BE2C (cell line): ENCODE measurements around the gene DENND5B.

Experiments used
- DNase-seq: peaks from one replicate; pipeline ENCODE4 v3.0.0-alpha.2; 2020
- H3K27me3 ChIP-seq: fragments of 250-450 bp; sonication (Bioruptor Pico); 2 replicates; pipeline ENCODE4 v1.5.1; 2020; ENCODE audit warnings: mild to moderate bottlenecking
- H3K36me3 ChIP-seq: fragments of 250-450 bp; sonication (Bioruptor Pico); 2 replicates; pipeline ENCODE4 v1.5.1; 2020; ENCODE audit warnings: mild to moderate bottlenecking
- H3K4me1 ChIP-seq: fragments of 250-450 bp; sonication (Bioruptor Pico); 2 replicates; pipeline ENCODE4 v1.5.1; 2020
- H3K4me3 ChIP-seq: 2 replicates; pipeline ENCODE4 v1.5.1; 2011; ENCODE audit warnings: low read depth, low read length
- H3K9me3 ChIP-seq: fragments of 250-450 bp; sonication (Bioruptor Pico); 2 replicates; pipeline ENCODE4 v1.5.1; 2020
- TF ChIP-seq, protein P1 (sequence below): IDR thresholded peaks from 2 replicates; pipeline ENCODE4 v1.5.1; 2012; ENCODE audit warnings: mild to moderate bottlenecking, low read depth, low read length

DENND5B gene

DNA sequence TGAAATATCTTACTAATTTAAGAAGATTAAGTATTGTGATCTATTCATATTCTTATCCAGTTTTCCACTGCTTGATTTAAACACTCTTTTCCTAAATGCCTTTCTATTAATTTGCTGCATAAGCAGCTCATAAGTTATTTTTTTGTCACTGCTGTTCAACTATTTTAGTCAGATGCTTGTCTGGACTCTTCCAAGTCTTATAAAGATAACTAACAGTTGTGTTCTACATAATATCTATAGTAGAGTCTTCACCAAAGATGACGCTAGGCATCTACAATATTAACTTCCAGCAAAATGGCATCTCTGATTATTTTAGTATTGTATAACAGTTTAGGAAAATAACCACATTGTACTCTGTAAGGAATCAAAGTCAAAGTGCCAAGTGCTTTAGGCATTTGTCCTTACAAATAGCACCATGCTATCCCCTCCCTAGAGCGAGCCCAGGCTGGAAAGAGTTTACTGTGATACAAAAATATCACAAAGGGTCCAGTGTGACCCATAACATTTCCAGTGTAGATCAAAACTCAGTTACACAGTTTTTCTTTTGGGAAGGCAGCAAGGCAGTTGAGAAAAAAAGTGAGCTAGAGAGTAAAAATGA, 98.2 kb downstream of the DENND5B start:
- Histone ChIP-seq H3K4me3 (no peak overlapping the region), H3K4me1 (peaks cover 8% of the 10 kb centered on the region; the same call in 1 of the 2 replicates), H3K36me3 (no peaks in the 10 kb centered on the region), H3K9me3 (no peaks in the 10 kb centered on the region), H3K27me3 (no peaks in the 10 kb centered on the region)
- no peak for DNase-seq
- TF ChIP-seq, protein P1, sequence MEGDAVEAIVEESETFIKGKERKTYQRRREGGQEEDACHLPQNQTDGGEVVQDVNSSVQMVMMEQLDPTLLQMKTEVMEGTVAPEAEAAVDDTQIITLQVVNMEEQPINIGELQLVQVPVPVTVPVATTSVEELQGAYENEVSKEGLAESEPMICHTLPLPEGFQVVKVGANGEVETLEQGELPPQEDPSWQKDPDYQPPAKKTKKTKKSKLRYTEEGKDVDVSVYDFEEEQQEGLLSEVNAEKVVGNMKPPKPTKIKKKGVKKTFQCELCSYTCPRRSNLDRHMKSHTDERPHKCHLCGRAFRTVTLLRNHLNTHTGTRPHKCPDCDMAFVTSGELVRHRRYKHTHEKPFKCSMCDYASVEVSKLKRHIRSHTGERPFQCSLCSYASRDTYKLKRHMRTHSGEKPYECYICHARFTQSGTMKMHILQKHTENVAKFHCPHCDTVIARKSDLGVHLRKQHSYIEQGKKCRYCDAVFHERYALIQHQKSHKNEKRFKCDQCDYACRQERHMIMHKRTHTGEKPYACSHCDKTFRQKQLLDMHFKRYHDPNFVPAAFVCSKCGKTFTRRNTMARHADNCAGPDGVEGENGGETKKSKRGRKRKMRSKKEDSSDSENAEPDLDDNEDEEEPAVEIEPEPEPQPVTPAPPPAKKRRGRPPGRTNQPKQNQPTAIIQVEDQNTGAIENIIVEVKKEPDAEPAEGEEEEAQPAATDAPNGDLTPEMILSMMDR: no peak

DNA sequence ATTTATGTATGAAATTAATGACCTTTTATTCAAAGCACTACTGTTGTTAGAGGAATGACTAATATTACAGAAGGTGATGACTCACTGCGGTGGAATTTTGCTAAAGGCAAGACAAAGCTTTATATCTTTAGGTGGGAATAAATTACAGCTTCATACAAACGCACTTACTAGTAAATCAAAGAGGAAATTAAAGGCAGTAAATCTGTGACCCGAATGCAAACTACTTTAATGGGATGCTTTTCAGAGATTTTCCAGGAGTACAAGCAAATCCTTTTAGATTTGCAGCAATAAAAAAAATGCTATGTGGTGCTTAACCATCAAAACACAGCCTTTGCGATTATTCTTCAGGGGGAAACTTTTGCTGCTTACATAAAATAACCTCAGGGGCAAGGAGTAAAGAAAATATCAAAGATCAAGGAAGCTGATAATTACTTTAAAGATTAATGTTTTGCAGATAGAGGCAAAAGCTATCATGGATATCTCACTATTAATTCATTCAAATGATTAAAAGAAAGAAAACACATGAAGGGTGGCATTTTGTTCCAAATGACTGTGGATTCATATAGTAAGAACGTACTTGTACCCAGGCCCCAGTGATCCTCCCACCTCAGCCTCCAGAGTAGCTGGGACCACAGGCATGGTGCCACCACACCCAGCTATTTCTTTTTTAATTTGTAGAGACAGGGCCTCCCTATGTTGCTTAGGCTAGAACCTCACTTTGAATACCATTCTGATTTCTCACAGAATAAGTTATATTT, 98.9 kb downstream of the DENND5B start:
- H3K27me3 ChIP-seq: no peaks in the 10 kb centered on the region
- H3K4me3 ChIP-seq: no peak overlapping the region
- peaks cover 8% of the 10 kb centered on the region; the same call in 1 of the 2 replicates for H3K4me1 ChIP-seq
- no peak for DNase-seq
- no peaks in the 10 kb centered on the region for H3K9me3 ChIP-seq
- TF ChIP-seq, protein P1: no peak
- no peaks in the 10 kb centered on the region for H3K36me3 ChIP-seq

DNA sequence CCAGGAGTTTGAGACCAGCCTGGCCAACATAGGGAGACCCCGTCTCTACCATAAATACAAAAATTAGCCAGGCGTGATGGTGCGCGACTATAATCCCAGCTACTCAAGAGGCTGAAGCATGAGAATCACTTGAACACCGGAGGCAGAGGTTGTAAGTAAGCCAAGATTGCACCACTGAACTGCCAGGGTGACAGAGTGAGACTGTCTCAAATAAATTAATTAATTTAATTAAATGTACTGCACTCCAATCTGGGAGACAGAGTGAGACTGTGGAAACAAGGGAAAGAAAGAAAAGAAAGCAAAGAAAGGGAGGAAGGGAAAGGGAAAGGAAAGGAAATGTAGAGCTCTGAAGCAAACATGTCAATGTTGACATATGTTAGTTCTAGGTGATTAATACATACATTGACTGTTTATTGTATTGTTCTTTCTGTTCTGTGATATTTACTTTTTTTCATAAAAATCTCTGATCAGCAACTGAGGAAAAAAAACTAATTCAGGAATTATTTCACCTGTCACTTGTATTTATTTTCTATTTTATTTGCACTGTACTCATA, 99.6 kb downstream of the DENND5B start:
- no peak overlapping the region for H3K4me3 ChIP-seq
- peaks cover 8% of the 10 kb centered on the region; the same call in 1 of the 2 replicates for H3K4me1 ChIP-seq
- no peaks in the 10 kb centered on the region for H3K9me3 ChIP-seq
- DNase-seq: no peak
- TF ChIP-seq, protein P1: no peak
- H3K27me3 ChIP-seq: no peaks in the 10 kb centered on the region
- no peaks in the 10 kb centered on the region for H3K36me3 ChIP-seq

DNA sequence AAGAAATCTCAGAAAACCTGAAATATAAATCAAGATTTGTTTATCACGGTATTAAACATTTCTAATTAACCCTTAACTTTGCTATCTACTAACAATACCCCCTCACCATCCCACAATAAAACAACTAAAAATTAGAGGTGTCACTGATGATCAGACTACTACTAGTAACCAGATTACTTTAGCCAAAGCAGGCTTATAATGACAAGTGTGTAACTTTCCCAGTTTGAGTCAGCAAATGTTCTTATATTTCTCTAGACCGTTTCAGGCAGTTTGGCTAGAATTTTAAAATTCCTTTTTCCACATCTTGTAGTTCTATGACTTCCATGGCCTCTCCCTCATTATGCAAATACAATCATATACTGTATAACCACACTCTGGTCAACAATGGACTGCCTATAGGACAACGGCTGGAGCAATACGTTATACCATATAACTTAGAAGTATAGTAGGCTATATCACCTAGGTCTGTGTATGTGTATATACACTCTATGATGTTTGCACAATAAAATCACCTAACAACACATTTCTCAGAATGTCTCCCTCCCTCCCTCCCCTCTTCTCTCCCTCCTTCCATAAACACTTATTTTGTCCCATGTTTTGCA, 102.1 kb downstream of the DENND5B start:
- no peak for DNase-seq
- Histone ChIP-seq H3K27me3 (no peaks in the 10 kb centered on the region), H3K9me3 (no peaks in the 10 kb centered on the region; the same call in 1 of the 2 replicates), H3K36me3 (no peaks in the 10 kb centered on the region), H3K4me1 (no peaks in the 10 kb centered on the region; the same call in 1 of the 2 replicates), H3K4me3 (no peak overlapping the region)
- TF ChIP-seq, protein P1: no peak

DNA sequence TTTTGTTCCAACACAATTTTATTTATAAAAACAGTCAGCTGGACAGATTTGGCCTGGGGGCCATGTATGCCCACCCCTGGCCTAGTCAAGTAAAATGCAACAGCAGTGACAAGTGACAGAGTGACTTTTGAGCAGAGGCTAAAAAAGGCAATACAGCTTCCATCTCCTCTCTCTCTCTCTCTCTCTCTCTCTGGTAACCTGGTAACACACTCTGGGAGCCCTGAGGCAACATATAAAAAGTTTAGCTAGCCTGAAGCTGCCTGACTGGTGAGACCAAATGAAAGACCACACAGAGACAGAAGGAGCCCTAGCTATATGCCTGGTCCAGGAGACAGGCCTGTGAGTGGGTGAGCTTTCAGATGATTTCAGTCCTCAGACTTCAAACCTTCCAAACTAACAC, 105.4 kb downstream of the DENND5B start:
- Histone ChIP-seq H3K4me1 (no peaks in the 10 kb centered on the region), H3K4me3 (no peak overlapping the region), H3K27me3 (no peaks in the 10 kb centered on the region), H3K36me3 (no peaks in the 10 kb centered on the region), H3K9me3 (no peaks in the 10 kb centered on the region; the same call in 1 of the 2 replicates)
- TF ChIP-seq, protein P1: no peak
- DNase-seq: no peak
